HepG2 (cell line): Measurements from ENCODE around the gene GPATCH2. TPM values are rescaled to one million over a fixed set of nuclear protein-coding genes. Genes with fewer than 3 reads are reported as not detected.
A peak's percentile ranks its signal among the peaks of the same experiment; 100 is the strongest.

Experiments used
- ARID5B ChIP-seq: IDR thresholded peaks from 2 replicates; pipeline ENCODE4 v1.4.0; 2020; ENCODE audit warnings: mild to moderate bottlenecking, missing genetic modification reagents
- CEBPG ChIP-seq: IDR thresholded peaks from 2 replicates; pipeline ENCODE4 v1.6.1; 2016
- ETV6 ChIP-seq: sonication (generic); formaldehyde crosslinking; conservative IDR thresholded peaks from 2 replicates; pipeline ENCODE4 v1.4.0; 2020; ENCODE audit warnings: missing genetic modification reagents
- FOXA1 ChIP-seq, 2 experiments: fragments of 450-650 bp in 1 of 2; sonication (generic) in 1 of 2; formaldehyde crosslinking in 1 of 2; IDR thresholded peaks; 2 replicates each; pipeline versions ENCODE4 v1.4.0 to v1.6.1; 2016 to 2020; ENCODE audit warnings: missing genetic modification reagents in 1 of 2
- HDAC1 ChIP-seq: sonication (generic); formaldehyde crosslinking; IDR thresholded peaks from 2 replicates; pipeline ENCODE4 v1.5.1; 2020; ENCODE audit warnings: mild to moderate bottlenecking, missing genetic modification reagents
- MTF2 ChIP-seq: sonication (generic); formaldehyde crosslinking; IDR thresholded peaks from 2 replicates; pipeline ENCODE4 v1.5.0; 2020; ENCODE audit warnings: missing genetic modification reagents, borderline replicate concordance
- RNF2 ChIP-seq: fragments of 450-650 bp; conservative IDR thresholded peaks from 2 replicates; pipeline ENCODE4 v1.6.1; 2016; ENCODE audit warnings: low read depth
- SMAD9 ChIP-seq: sonication (generic); formaldehyde crosslinking; IDR thresholded peaks from 2 replicates; pipeline ENCODE4 v1.5.1; 2020; ENCODE audit warnings: mild to moderate bottlenecking, missing genetic modification reagents
- ZBTB21 ChIP-seq: sonication (generic); formaldehyde crosslinking; IDR thresholded peaks from 2 replicates; pipeline ENCODE4 v1.4.0; 2020; ENCODE audit warnings: missing genetic modification reagents
- ZNF24 ChIP-seq: fragments of 450-650 bp; IDR thresholded peaks from 2 replicates; pipeline ENCODE4 v1.6.1; 2017; ENCODE audit warnings: antibody characterized with exemption, mild to moderate bottlenecking
- ZNF414 ChIP-seq: sonication (generic); formaldehyde crosslinking; IDR thresholded peaks from 2 replicates; pipeline ENCODE4 v1.5.0; 2020; ENCODE audit warnings: missing genetic modification reagents
- ZNF574 ChIP-seq: sonication (generic); formaldehyde crosslinking; IDR thresholded peaks from 2 replicates; pipeline ENCODE4 v1.4.0; 2020; ENCODE audit warnings: missing genetic modification reagents
- ZNF772 ChIP-seq: sonication (generic); formaldehyde crosslinking; IDR thresholded peaks from 2 replicates; pipeline ENCODE4 v1.5.0; 2020; ENCODE audit warnings: mild to moderate bottlenecking, missing genetic modification reagents
- polyA plus RNA-seq, 8 experiments: library from polyadenylated mRNA; depleted of rRNA in 3 of 8; stranded (reverse) in 7 of 8; unstranded in 1 of 8; fragments of >200 nt; fragmentation: Illumina TruSeq in 4 of 8; extraction: Trizol in 4 of 8; gene quantifications; 2 replicates each; pipeline versions ENCODE4 v1.2.1 to v1.2.3, GENCODE V29; 2011 to 2016; ENCODE audit warnings: low read depth in 4 of 8, missing spikeins in 1 of 8, mixed read lengths in 1 of 8; ENCODE audit not compliant: insufficient read depth in 1 of 8
- total RNA-seq, 5 experiments: library from RNA; depleted of rRNA; stranded (reverse); fragments of >200 nt; fragmentation: Illumina TruSeq; extraction: Trizol; gene quantifications; 2 replicates each; pipeline ENCODE4 v1.2.3, GENCODE V29; 2016; ENCODE audit warnings: low read depth in 1 of 5
- TF ChIP-seq, protein P1 (sequence below): sonication (generic); formaldehyde crosslinking; IDR thresholded peaks from 2 replicates; pipeline ENCODE4 v1.4.0; 2020; ENCODE audit warnings: missing genetic modification reagents
- TF ChIP-seq, protein P2 (sequence below): IDR thresholded peaks from 2 replicates; pipeline ENCODE4 v1.6.1; 2012; ENCODE audit warnings: low read depth, low read length, improper control_type of control experiment
- TF ChIP-seq, protein P3 (sequence below): IDR thresholded peaks from 2 replicates; pipeline ENCODE4 v1.6.1; 2016; ENCODE audit warnings: mild to moderate bottlenecking

Gene GPATCH2
- total and polyA plus RNA-seq, 2 of the 13 experiments (the other 11 are each of a cell fraction or from before 2014, with no cell fraction given) = 3.5 to 15.7 TPM

DNA sequence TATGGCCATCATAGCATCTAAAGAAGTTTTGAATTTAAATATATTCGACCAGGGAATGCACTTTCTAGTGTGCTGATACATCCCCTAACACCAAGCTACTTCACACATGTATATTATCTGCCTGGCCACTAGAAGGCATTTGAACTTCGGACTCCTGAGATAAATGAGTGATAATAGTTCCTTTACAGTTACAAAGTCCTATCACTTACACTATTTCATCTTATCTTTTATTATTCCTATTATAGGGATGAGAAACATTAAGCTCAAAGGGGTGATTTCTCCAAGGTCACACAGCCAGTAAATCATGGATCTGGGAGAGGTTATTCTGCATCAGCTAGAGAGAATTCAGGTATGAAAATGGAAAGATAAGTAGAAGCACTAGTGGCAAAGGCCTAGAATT, 40.3 kb downstream of the GPATCH2 start (continued):
- TF ChIP-seq, protein P1, sequence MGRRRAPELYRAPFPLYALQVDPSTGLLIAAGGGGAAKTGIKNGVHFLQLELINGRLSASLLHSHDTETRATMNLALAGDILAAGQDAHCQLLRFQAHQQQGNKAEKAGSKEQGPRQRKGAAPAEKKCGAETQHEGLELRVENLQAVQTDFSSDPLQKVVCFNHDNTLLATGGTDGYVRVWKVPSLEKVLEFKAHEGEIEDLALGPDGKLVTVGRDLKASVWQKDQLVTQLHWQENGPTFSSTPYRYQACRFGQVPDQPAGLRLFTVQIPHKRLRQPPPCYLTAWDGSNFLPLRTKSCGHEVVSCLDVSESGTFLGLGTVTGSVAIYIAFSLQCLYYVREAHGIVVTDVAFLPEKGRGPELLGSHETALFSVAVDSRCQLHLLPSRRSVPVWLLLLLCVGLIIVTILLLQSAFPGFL (CRISPR knock-in tag) = no peak
- TF ChIP-seq ZNF414 (CRISPR knock-in tag) = no peak
- TF ChIP-seq ZNF574 (CRISPR knock-in tag) = no peak
- TF ChIP-seq ARID5B = peak; percentile 43; the same call in 1 of the 2 replicates
- no peak for TF ChIP-seq ZNF772 (CRISPR knock-in tag)
- no peak for TF ChIP-seq FOXA1 (IDR thresholded peaks at IDR 0.05)
- no peak for TF ChIP-seq FOXA1 (CRISPR knock-in tag; IDR thresholded peaks at IDR 0.05)
- TF ChIP-seq ZNF24 = no peak
- TF ChIP-seq, protein P2, sequence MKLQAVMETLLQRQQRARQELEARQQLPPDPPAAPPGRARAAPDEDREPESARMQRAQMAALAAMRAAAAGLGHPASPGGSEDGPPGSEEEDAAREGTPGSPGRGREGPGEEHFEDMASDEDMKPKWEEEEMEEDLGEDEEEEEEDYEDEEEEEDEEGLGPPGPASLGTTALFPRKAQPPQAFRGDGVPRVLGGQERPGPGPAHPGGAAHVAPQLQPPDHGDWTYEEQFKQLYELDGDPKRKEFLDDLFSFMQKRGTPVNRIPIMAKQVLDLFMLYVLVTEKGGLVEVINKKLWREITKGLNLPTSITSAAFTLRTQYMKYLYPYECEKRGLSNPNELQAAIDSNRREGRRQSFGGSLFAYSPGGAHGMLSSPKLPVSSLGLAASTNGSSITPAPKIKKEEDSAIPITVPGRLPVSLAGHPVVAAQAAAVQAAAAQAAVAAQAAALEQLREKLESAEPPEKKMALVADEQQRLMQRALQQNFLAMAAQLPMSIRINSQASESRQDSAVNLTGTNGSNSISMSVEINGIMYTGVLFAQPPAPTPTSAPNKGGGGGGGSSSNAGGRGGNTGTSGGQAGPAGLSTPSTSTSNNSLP = peak; percentile 59; the same call in 1 of the 2 replicates
- TF ChIP-seq ETV6 (CRISPR knock-in tag) = no peak
- no peak for TF ChIP-seq RNF2
- no peak for TF ChIP-seq HDAC1 (CRISPR knock-in tag)
- no peak for TF ChIP-seq MTF2 (CRISPR knock-in tag)
- TF ChIP-seq CEBPG (CRISPR knock-in tag) = no peak
- TF ChIP-seq ZBTB21 (CRISPR knock-in tag) = no peak
- TF ChIP-seq SMAD9 (CRISPR knock-in tag) = no peak
- TF ChIP-seq, protein P3, sequence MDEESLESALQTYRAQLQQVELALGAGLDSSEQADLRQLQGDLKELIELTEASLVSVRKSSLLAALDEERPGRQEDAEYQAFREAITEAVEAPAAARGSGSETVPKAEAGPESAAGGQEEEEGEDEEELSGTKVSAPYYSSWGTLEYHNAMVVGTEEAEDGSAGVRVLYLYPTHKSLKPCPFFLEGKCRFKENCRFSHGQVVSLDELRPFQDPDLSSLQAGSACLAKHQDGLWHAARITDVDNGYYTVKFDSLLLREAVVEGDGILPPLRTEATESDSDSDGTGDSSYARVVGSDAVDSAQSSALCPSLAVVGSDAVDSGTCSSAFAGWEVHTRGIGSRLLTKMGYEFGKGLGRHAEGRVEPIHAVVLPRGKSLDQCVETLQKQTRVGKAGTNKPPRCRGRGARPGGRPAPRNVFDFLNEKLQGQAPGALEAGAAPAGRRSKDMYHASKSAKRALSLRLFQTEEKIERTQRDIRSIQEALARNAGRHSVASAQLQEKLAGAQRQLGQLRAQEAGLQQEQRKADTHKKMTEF = no peak
